K562 (cell line): ENCODE results near the gene COMMD8. TPM values are rescaled to one million over a fixed set of nuclear protein-coding genes. Genes with fewer than 3 reads are reported as not detected.

ENCODE experiments used
- ATAC-seq: fragments of 200-7000 bp; cut with Tn5 transposase; 3 replicates; pipeline ENCODE4 v1.9.1; 2020; ENCODE audit warnings: moderate library complexity
- BruUV-seq: library from RNA; stranded (reverse); fragments of 400-500 nt; replicated peaks from 2 replicates; lab custom pipeline; 2021; lab: Mats Ljungman, UMichigan
- CTCF ChIA-PET: fragments of 300-600 bp; formaldehyde crosslinking; extraction: SDS; loops from one replicate; lab custom pipeline; 2021; ENCODE audit warnings: low intra/inter-chr PET ratio; lab: Yijun Ruan, JAX
- POLR2A ChIA-PET: fragments of 300-600, 350-650 bp; sonication (Branson Sonifier 250); formaldehyde crosslinking; extraction: SDS; loops from one replicate; lab custom pipeline; 2021; ENCODE audit warnings: antibody characterized with exemption, inconsistent platforms; lab: Yijun Ruan, JAX
- DNase-seq, 4 experiments: peaks; one replicate each; pipeline versions ENCODE4 v3.0.0 to v3.0.0-alpha.2; 2011 to 2018; ENCODE audit warnings: low spot score in 3 of 4, mixed read lengths in 3 of 4; ENCODE audit errors: extremely low read depth in 1 of 4
- FAIRE-seq: peaks from 2 replicates; lab custom pipeline; 2011; peaks lifted over from hg19 to GRCh38; lab: Jason Lieb, UNC
- H2AFZ ChIP-seq: 2 replicates; pipeline ENCODE4 v1.6.0; 2011; ENCODE audit warnings: low read depth, low read length, control low read depth, inconsistent platforms
- H3K27ac ChIP-seq: fragments of 200-600 bp; 3 replicates; pipeline ENCODE4 v1.8.0; 2011; ENCODE audit warnings: low read depth, mild to moderate bottlenecking, control low read depth, inconsistent platforms, low read length, moderate library complexity, mixed read lengths; ENCODE audit errors: extremely low read depth
- H3K27me3 ChIP-seq, 2 experiments: fragments of 300-600 bp in 1 of 2; 2 replicates in 1 of 2; 3 replicates in 1 of 2; pipeline versions ENCODE4 v1.6.0 to v1.8.0; 2011; ENCODE audit warnings: inconsistent platforms in 2 of 2, low read length in 2 of 2, mild to moderate bottlenecking in 1 of 2, mixed read lengths in 1 of 2, moderate library complexity in 1 of 2; ENCODE audit not compliant: control insufficient read depth in 2 of 2, insufficient read depth in 2 of 2
- H3K36me3 ChIP-seq: fragments of 300-600 bp; 3 replicates; pipeline ENCODE4 v1.8.0; 2011; ENCODE audit warnings: mild to moderate bottlenecking, low read length, inconsistent platforms; ENCODE audit not compliant: control insufficient read depth, insufficient read depth
- H3K4me1 ChIP-seq, 2 experiments: fragments of 200-600 bp in 1 of 2; replicated peaks in 1 of 2; 2 replicates in 1 of 2; 3 replicates in 1 of 2; pipeline versions ENCODE4 v1.5.1 to v1.8.0; 2011; ENCODE audit warnings: inconsistent platforms in 2 of 2, low read length in 2 of 2, mild to moderate bottlenecking in 1 of 2, mixed read lengths in 1 of 2, moderate library complexity in 1 of 2; ENCODE audit not compliant: control insufficient read depth in 2 of 2, insufficient read depth in 2 of 2
- H3K4me2 ChIP-seq: 2 replicates; pipeline ENCODE4 v1.6.1; 2011; ENCODE audit warnings: low read length, control low read depth, inconsistent platforms, mixed read lengths; ENCODE audit not compliant: insufficient read depth
- H3K4me3 ChIP-seq: fragments of 200-600 bp; sonication (generic), shearing (Covaris generic); 2 replicates; pipeline ENCODE4 v1.5.1; 2016; ENCODE audit warnings: control low read depth, inconsistent platforms
- H3K79me2 ChIP-seq: fragments of 200-600 bp; 3 replicates; pipeline ENCODE4 v1.8.0; 2011; ENCODE audit warnings: low read length, inconsistent platforms; ENCODE audit not compliant: control insufficient read depth, insufficient read depth
- H3K9ac ChIP-seq, 2 experiments: 2 replicates each; pipeline versions ENCODE4 v1.6.0 to v1.6.1; 2011; ENCODE audit warnings: low read depth in 2 of 2, low read length in 2 of 2, control low read depth in 1 of 2, inconsistent platforms in 1 of 2, mild to moderate bottlenecking in 1 of 2, mixed read lengths in 1 of 2; ENCODE audit not compliant: insufficient read depth in 1 of 2
- H3K9me1 ChIP-seq: one replicate; pipeline ENCODE4 v1.6.0; 2011; ENCODE audit warnings: inconsistent platforms, mild to moderate bottlenecking, low read length, moderate library complexity; ENCODE audit not compliant: control insufficient read depth, insufficient read depth
- H3K9me3 ChIP-seq: replicated peaks from 2 replicates; pipeline ENCODE4 v1.5.1; 2011; ENCODE audit warnings: low read depth, low read length, inconsistent platforms; ENCODE audit not compliant: control insufficient read depth, insufficient read depth
- H4K20me1 ChIP-seq: replicated peaks from 2 replicates; pipeline ENCODE4 v1.6.1; 2011; ENCODE audit warnings: low read length, inconsistent platforms, mixed read lengths; ENCODE audit not compliant: control insufficient read depth, insufficient read depth
- DACH1 ChIP-seq: fragments of 450-650 bp; IDR thresholded peaks from 2 replicates; pipeline ENCODE4 v1.6.1; 2018; ENCODE audit not compliant: partially characterized antibody
- ETS2 ChIP-seq: IDR thresholded peaks from 2 replicates; pipeline ENCODE4 v1.6.1; 2016; ENCODE audit warnings: borderline replicate concordance, missing genetic modification characterization, mild to moderate bottlenecking, moderate library complexity, missing compliant biosample characterization; ENCODE audit not compliant: poor library complexity, severe bottlenecking
- FOSL1 ChIP-seq: fragments of 200-800 bp; sonication (Bioruptor generic); conservative IDR thresholded peaks from 2 replicates; pipeline ENCODE4 v1.6.1; 2016; ENCODE audit warnings: missing genetic modification characterization, missing compliant biosample characterization
- FOXJ3 ChIP-seq: sonication (generic); formaldehyde crosslinking; IDR thresholded peaks from 2 replicates; pipeline ENCODE4 v1.4.0; 2020; ENCODE audit warnings: mild to moderate bottlenecking, missing genetic modification reagents
- MBD2 ChIP-seq: sonication (generic); IDR thresholded peaks from 2 replicates; pipeline ENCODE4 v1.6.1; 2016; ENCODE audit warnings: low read depth, borderline replicate concordance
- MYNN ChIP-seq, 2 experiments: sonication (generic); formaldehyde crosslinking in 1 of 2; IDR thresholded peaks; 2 replicates each; pipeline versions ENCODE4 v1.5.0 to v1.6.1; 2016 to 2020; ENCODE audit warnings: antibody characterized with exemption in 1 of 2, missing genetic modification reagents in 1 of 2
- SMARCE1 ChIP-seq: fragments of 450-650 bp; IDR thresholded peaks from 2 replicates; pipeline ENCODE4 v1.7.1; 2016; ENCODE audit warnings: mild to moderate bottlenecking
- TAF7 ChIP-seq: fragments of 450-650 bp; IDR thresholded peaks from 2 replicates; pipeline ENCODE4 v1.6.1; 2016; ENCODE audit warnings: missing genetic modification characterization, missing compliant biosample characterization
- TCF7 ChIP-seq: sonication (generic); IDR thresholded peaks from 2 replicates; pipeline ENCODE4 v1.6.1; 2016; ENCODE audit warnings: antibody characterized with exemption, borderline replicate concordance
- ZBTB1 ChIP-seq: sonication (generic); formaldehyde crosslinking; IDR thresholded peaks from 2 replicates; pipeline ENCODE4 v1.8.1; 2023; ENCODE audit warnings: missing genetic modification reagents, low read depth, mild to moderate bottlenecking, borderline replicate concordance
- ZNF197 ChIP-seq: fragments of 200-800 bp; sonication (Bioruptor generic); IDR thresholded peaks from 2 replicates; pipeline ENCODE4 v1.6.1; 2016; ENCODE audit warnings: low read depth, missing genetic modification characterization, missing compliant biosample characterization
- ZNF316 ChIP-seq: fragments of 450-650 bp; IDR thresholded peaks from 2 replicates; pipeline ENCODE4 v1.6.1; 2016
- ZNF766 ChIP-seq: fragments of 200-800 bp; sonication (Bioruptor generic); conservative IDR thresholded peaks from 2 replicates; pipeline ENCODE4 v1.6.1; 2016; ENCODE audit warnings: missing genetic modification characterization, missing compliant biosample characterization
- WGBS: fragments of 100-300 bp; shearing (Covaris generic); methylation state at CpG from one replicate; pipeline ENCODE4 v1.1.6; 2016; ENCODE audit warnings: low coverage, mixed read lengths; ENCODE audit not compliant: insufficient coverage; ENCODE audit errors: missing lambda C conversion rate; 5-methylcytosine and 5-hydroxymethylcytosine counted together
- in situ Hi-C: fragments of 300-500 bp; cut with MboI; formaldehyde crosslinking; loops from 4 replicates; pipeline ENCODE4 v1.15.0; 2018; ENCODE audit warnings: inconsistent platforms, mixed read lengths
- intact Hi-C: fragments of 100-400 bp; cut with micrococcal nuclease; formaldehyde crosslinking; loops from 2 replicates; pipeline ENCODE4 v1.14.2; 2022
- polyA plus RNA-seq, 8 experiments: library from polyadenylated mRNA; depleted of rRNA in 4 of 8; stranded (reverse) in 5 of 8; unstranded in 3 of 8; fragments of >200 nt; fragmentation: Nextera tagmentation in 2 of 8; fragmentation: Illumina TruSeq in 1 of 8; extraction: Ambion mirVana in 2 of 8; extraction: Trizol in 1 of 8; gene quantifications; 2 replicates each; pipeline versions ENCODE4 v1.2.1 to v1.2.3, GENCODE V29; 2011 to 2014; ENCODE audit warnings: inconsistent platforms in 1 of 8, missing spikeins in 1 of 8
- total RNA-seq, 7 experiments: library from RNA; depleted of rRNA in 6 of 7; stranded (reverse); fragments of >200 nt in 6 of 7; fragmentation: Illumina TruSeq in 2 of 7; extraction: Trizol in 2 of 7; gene quantifications; 2 replicates each; pipeline versions ENCODE4 v1.2.1 to v1.2.3, GENCODE V29; 2011 to 2021; ENCODE audit warnings: low replicate concordance in 1 of 7

COMMD8 gene
- total and polyA plus RNA-seq, 9 of the 15 experiments (the other 6 are each of a cell fraction or from before 2014, with no cell fraction given) = 7.6 to 41.0 (median 13.1) TPM

GRCh38 chr4:47444031-47444430 lies 19.5 kb downstream of the COMMD8 start:
- ChIA-PET POLR2A (no interaction called here), CTCF (no interaction called here)
- Histone ChIP-seq H3K27ac (no peak overlapping the region), H4K20me1 (no peaks in the 10 kb centered on the region), H3K27me3 (no peaks in the 10 kb centered on the region), H3K4me2 (no peak overlapping the region), H3K9me3 (no peaks in the 10 kb centered on the region), H3K9me1 (no peaks in the 10 kb centered on the region), H3K36me3 (no peaks in the 10 kb centered on the region), H3K4me3 (no peak overlapping the region), H3K9ac (no peak overlapping the region), H3K4me1 (no peaks in the 10 kb centered on the region), H3K79me2 (no peaks in the 10 kb centered on the region), H2AFZ (no peak overlapping the region)
- WGBS = 14% methylated on average over 2 of the region's 2 CpGs
- intact Hi-C loops = no loop called here
- in situ Hi-C loops = no loop called here
- DNase-seq (no peak), ATAC-seq (no peak), FAIRE-seq (no peak)
- no TSS peak for BruUV-seq
- TF ChIP-seq MYNN (IDR thresholded peaks at IDR 0.05) = no peak
- TF ChIP-seq MYNN (CRISPR knock-in tag; IDR thresholded peaks at IDR 0.05) = no peak
- no peak for TF ChIP-seq TCF7
- no peak for TF ChIP-seq ZNF766
- TF ChIP-seq DACH1 = no peak
- no peak for TF ChIP-seq ZNF197 (CRISPR knock-in tag)
- no peak for TF ChIP-seq FOXJ3
- no peak for TF ChIP-seq TAF7 (tag)
- TF ChIP-seq MBD2 = no peak
- TF ChIP-seq ZNF316 = no peak
- no peak for TF ChIP-seq FOSL1
- TF ChIP-seq ETS2 (tag) = no peak
- TF ChIP-seq SMARCE1 = no peak
- TF ChIP-seq ZBTB1 (CRISPR knock-in tag) = no peak
